ENCODE measurements around the gene LASP1NB.

The LASP1NB gene

GRCh38 chr17:38958326-38958725 is 32.9 kb downstream of the LASP1NB start (continued):
- TF ChIP-seq ZBTB40 (IDR thresholded peaks at IDR 0.05) (no peak), ZBTB40 (CRISPR knock-in tag; IDR thresholded peaks at IDR 0.05) (no peak), ZNF670 (CRISPR knock-in tag; IDR thresholded peaks at IDR 0.05; ENCODE audit: borderline replicate concordance) (no peak), SMARCC2 (IDR thresholded peaks at IDR 0.05) (no peak), ZNF280B (CRISPR knock-in tag; IDR thresholded peaks at IDR 0.05; ENCODE audit: borderline replicate concordance) (no peak), ARID2 (CRISPR knock-in tag; IDR thresholded peaks at IDR 0.05; ENCODE audit: borderline replicate concordance) (no peak), DNMT1 (CRISPR knock-in tag; IDR thresholded peaks at IDR 0.05) (no peak), ATF5 (CRISPR knock-in tag; IDR thresholded peaks at IDR 0.05; ENCODE audit: low read depth) (no peak), AFF4 (CRISPR knock-in tag; IDR thresholded peaks at IDR 0.05) (no peak)

All from HepG2 (cell line).